Astrocyte (in vitro differentiated cells and primary cell): ENCODE data around the gene SMARCD1. TPM values are rescaled to one million over a fixed set of nuclear protein-coding genes. Genes with fewer than 3 reads are reported as not detected.

Experiments used
- DNase-seq: peaks from one replicate; pipeline ENCODE4 v3.0.0-alpha.2; 2010; ENCODE audit warnings: low read depth
- FAIRE-seq: peaks from 2 replicates; lab custom pipeline; 2011; peaks lifted over from hg19 to GRCh38; lab: Jason Lieb, UNC
- H2AFZ ChIP-seq: 2 replicates; pipeline ENCODE4 v1.6.0; 2012; ENCODE audit warnings: low read depth, low read length, inconsistent platforms
- H3K27ac ChIP-seq: 2 replicates; pipeline ENCODE4 v1.5.1; 2011; ENCODE audit warnings: low read depth, low read length, inconsistent platforms
- H3K27me3 ChIP-seq: 2 replicates; pipeline ENCODE4 v1.6.0; 2011; ENCODE audit warnings: low read length, inconsistent platforms; ENCODE audit not compliant: insufficient read depth
- H3K36me3 ChIP-seq: 2 replicates; pipeline ENCODE4 v1.5.1; 2011; ENCODE audit warnings: low read length, inconsistent platforms; ENCODE audit not compliant: insufficient read depth
- H3K4me1 ChIP-seq: 2 replicates; pipeline ENCODE4 v1.5.1; 2011; ENCODE audit warnings: low read length, inconsistent platforms; ENCODE audit not compliant: insufficient read depth
- H3K4me2 ChIP-seq: 2 replicates; pipeline ENCODE4 v1.6.0; 2012; ENCODE audit warnings: low read length, inconsistent platforms
- H3K4me3 ChIP-seq: 2 replicates; pipeline ENCODE4 v1.5.1; 2011; ENCODE audit warnings: low read depth, mild to moderate bottlenecking, low read length, inconsistent platforms; ENCODE audit not compliant: insufficient read depth
- H3K79me2 ChIP-seq: 2 replicates; pipeline ENCODE4 v1.6.0; 2012; ENCODE audit warnings: mild to moderate bottlenecking, low read length, inconsistent platforms; ENCODE audit not compliant: insufficient read depth
- H3K9ac ChIP-seq: 2 replicates; pipeline ENCODE4 v1.6.0; 2012; ENCODE audit warnings: mild to moderate bottlenecking, low read length, inconsistent platforms
- H3K9me3 ChIP-seq: 2 replicates; pipeline ENCODE4 v1.5.1; 2012; ENCODE audit warnings: low read depth, mild to moderate bottlenecking, low read length, inconsistent platforms; ENCODE audit not compliant: insufficient read depth
- H4K20me1 ChIP-seq: 2 replicates; pipeline ENCODE4 v1.6.0; 2012; ENCODE audit warnings: low read length, inconsistent platforms; ENCODE audit not compliant: insufficient read depth
- H3K27ac Mint-ChIP-seq: one replicate; pipeline ENCODE4 v1.8.0; 2021; ENCODE audit warnings: mild to moderate bottlenecking, mixed read lengths; ENCODE audit not compliant: unreplicated experiment
- H3K27me3 Mint-ChIP-seq: one replicate; pipeline ENCODE4 v1.8.0; 2021; ENCODE audit warnings: low read depth, mixed read lengths; ENCODE audit not compliant: unreplicated experiment
- H3K36me3 Mint-ChIP-seq: one replicate; pipeline ENCODE4 v1.8.0; 2021; ENCODE audit warnings: low read depth, mixed read lengths; ENCODE audit not compliant: unreplicated experiment
- H3K4me1 Mint-ChIP-seq: one replicate; pipeline ENCODE4 v1.8.0; 2021; ENCODE audit warnings: low read depth, mixed read lengths; ENCODE audit not compliant: unreplicated experiment
- H3K4me3 Mint-ChIP-seq: one replicate; pipeline ENCODE4 v1.8.0; 2021; ENCODE audit warnings: mild to moderate bottlenecking, moderate library complexity, mixed read lengths; ENCODE audit not compliant: unreplicated experiment
- H3K9me3 Mint-ChIP-seq: one replicate; pipeline ENCODE4 v1.8.0; 2021; ENCODE audit warnings: mild to moderate bottlenecking, mixed read lengths; ENCODE audit not compliant: unreplicated experiment
- CTCF ChIP-seq: IDR thresholded peaks from 2 replicates; pipeline ENCODE4 v1.5.1; 2011; ENCODE audit warnings: low read depth, mild to moderate bottlenecking, inconsistent platforms, low read length, moderate library complexity; ENCODE audit not compliant: insufficient read depth
- EZH2 ChIP-seq: IDR thresholded peaks from 2 replicates; pipeline ENCODE4 v1.6.1; 2012; ENCODE audit warnings: mild to moderate bottlenecking, low read length, inconsistent platforms; ENCODE audit not compliant: insufficient read depth
- total RNA-seq: library from RNA; stranded (reverse); gene quantifications from 2 replicates; pipeline ENCODE4 v1.2.1, GENCODE V29; 2021

SMARCD1 gene
- total RNA-seq, 1 donor from 2014 or later, result 64.4 TPM

- no peak overlapping the region for H3K9ac ChIP-seq
- no peak for TF ChIP-seq EZH2
- TF ChIP-seq CTCF, result no peak
- H3K36me3 Mint-ChIP-seq, result no peaks in the 10 kb centered on the region
- peaks cover 6% of the 10 kb centered on the region for H3K4me1 ChIP-seq
- peaks cover 3% of the 10 kb centered on the region for H3K27me3 ChIP-seq
- H3K4me1 Mint-ChIP-seq, result peaks cover 6% of the 10 kb centered on the region
- DNase-seq (no peak), FAIRE-seq (no peak)
- H3K4me3 ChIP-seq, result no peak overlapping the region
- no peaks in the 10 kb centered on the region for H4K20me1 ChIP-seq
- no peaks in the 10 kb centered on the region for H3K79me2 ChIP-seq
- H3K9me3 ChIP-seq, result no peaks in the 10 kb centered on the region
- H3K27ac Mint-ChIP-seq, result no peak overlapping the region
- no peak overlapping the region for H3K4me2 ChIP-seq
- H3K27ac ChIP-seq, result no peak overlapping the region
- peaks cover 17% of the 10 kb centered on the region for H3K27me3 Mint-ChIP-seq
- no peaks in the 10 kb centered on the region for H3K36me3 ChIP-seq
- H3K9me3 Mint-ChIP-seq, result peaks cover 2% of the 10 kb centered on the region
- no peak overlapping the region for H2AFZ ChIP-seq
- H3K4me3 Mint-ChIP-seq, result no peak overlapping the region
These were observed 43.2 kb upstream of the SMARCD1 start for GRCh38 chr12:50041962-50042361.

GRCh38 chr12:50042693-50043092 is 42.4 kb upstream of the SMARCD1 start:
- FAIRE-seq (no peak), DNase-seq (no peak)
- no peak overlapping the region for H2AFZ ChIP-seq
- TF ChIP-seq EZH2 (no peak), CTCF (no peak)
- H3K36me3 ChIP-seq, result no peaks in the 10 kb centered on the region
- Mint-ChIP-seq H3K36me3 (no peaks in the 10 kb centered on the region), H3K4me1 (peaks cover 6% of the 10 kb centered on the region), H3K4me3 (no peak overlapping the region), H3K27me3 (peaks cover 22% of the 10 kb centered on the region), H3K27ac (no peak overlapping the region), H3K9me3 (peaks cover 2% of the 10 kb centered on the region)
- H3K79me2 ChIP-seq, result no peaks in the 10 kb centered on the region
- no peak overlapping the region for H3K4me3 ChIP-seq
- no peaks in the 10 kb centered on the region for H4K20me1 ChIP-seq
- H3K4me1 ChIP-seq, result peaks cover 6% of the 10 kb centered on the region
- H3K9me3 ChIP-seq, result no peaks in the 10 kb centered on the region
- no peak overlapping the region for H3K4me2 ChIP-seq
- peaks cover 3% of the 10 kb centered on the region for H3K27me3 ChIP-seq
- H3K27ac ChIP-seq, result no peak overlapping the region
- no peak overlapping the region for H3K9ac ChIP-seq

- no peak overlapping the region for H3K4me3 ChIP-seq
- FAIRE-seq (no peak), DNase-seq (no peak)
- H3K9me3 Mint-ChIP-seq, result peaks cover 2% of the 10 kb centered on the region
- H3K4me3 Mint-ChIP-seq, result no peak overlapping the region
- no peaks in the 10 kb centered on the region for H3K9me3 ChIP-seq
- peaks cover 6% of the 10 kb centered on the region for H3K4me1 ChIP-seq
- peaks cover 6% of the 10 kb centered on the region for H3K27me3 ChIP-seq
- H3K79me2 ChIP-seq, result no peaks in the 10 kb centered on the region
- H3K4me2 ChIP-seq, result no peak overlapping the region
- H3K4me1 Mint-ChIP-seq, result peaks cover 6% of the 10 kb centered on the region
- H3K9ac ChIP-seq, result no peak overlapping the region
- H3K27ac ChIP-seq, result no peak overlapping the region
- H4K20me1 ChIP-seq, result no peaks in the 10 kb centered on the region
- H3K27ac Mint-ChIP-seq, result no peak overlapping the region
- TF ChIP-seq CTCF (no peak), EZH2 (no peak)
- no peak overlapping the region for H2AFZ ChIP-seq
- H3K27me3 Mint-ChIP-seq, result peaks cover 21% of the 10 kb centered on the region
- H3K36me3 ChIP-seq, result no peaks in the 10 kb centered on the region
- no peaks in the 10 kb centered on the region for H3K36me3 Mint-ChIP-seq
These were observed 41.8 kb upstream of the SMARCD1 start for GRCh38 chr12:50043308-50043707.
